Stomach smooth muscle (tissue), 2 donors: ENCODE data around the gene VAV2.

ENCODE experiments used
- H3K27ac ChIP-seq: one replicate; pipeline ENCODE4 v1.7.0; 2013; ENCODE audit warnings: mild to moderate bottlenecking, low read length, inconsistent platforms
- H3K27me3 ChIP-seq, 2 donors: one replicate each; pipeline ENCODE4 v1.7.0; 2013; ENCODE audit warnings: low read length in 2 of 2; ENCODE audit not compliant: insufficient read depth in 2 of 2, control insufficient read depth in 1 of 2
- H3K36me3 ChIP-seq, 2 donors: one replicate each; pipeline ENCODE4 v1.7.0; 2013; ENCODE audit warnings: low read length in 2 of 2; ENCODE audit not compliant: control insufficient read depth in 2 of 2, insufficient read depth in 2 of 2
- H3K4me1 ChIP-seq: one replicate; pipeline ENCODE4 v1.7.0; 2013; ENCODE audit warnings: low read length; ENCODE audit not compliant: control insufficient read depth, insufficient read depth
- H3K4me3 ChIP-seq, 2 donors: one replicate each; pipeline ENCODE4 v1.7.0; 2013; ENCODE audit warnings: low read length in 2 of 2
- H3K9ac ChIP-seq, 2 donors: one replicate each; pipeline ENCODE4 v1.7.0; 2013; ENCODE audit warnings: low read length in 2 of 2, mild to moderate bottlenecking in 1 of 2
- H3K9me3 ChIP-seq, 2 donors: one replicate each; pipeline ENCODE4 v1.7.0; 2013; ENCODE audit warnings: low read length in 2 of 2; ENCODE audit not compliant: control insufficient read depth in 2 of 2
- donor health status: healthy.
- donor health status: Pancreatic carcinoma.

VAV2 gene

DNA sequence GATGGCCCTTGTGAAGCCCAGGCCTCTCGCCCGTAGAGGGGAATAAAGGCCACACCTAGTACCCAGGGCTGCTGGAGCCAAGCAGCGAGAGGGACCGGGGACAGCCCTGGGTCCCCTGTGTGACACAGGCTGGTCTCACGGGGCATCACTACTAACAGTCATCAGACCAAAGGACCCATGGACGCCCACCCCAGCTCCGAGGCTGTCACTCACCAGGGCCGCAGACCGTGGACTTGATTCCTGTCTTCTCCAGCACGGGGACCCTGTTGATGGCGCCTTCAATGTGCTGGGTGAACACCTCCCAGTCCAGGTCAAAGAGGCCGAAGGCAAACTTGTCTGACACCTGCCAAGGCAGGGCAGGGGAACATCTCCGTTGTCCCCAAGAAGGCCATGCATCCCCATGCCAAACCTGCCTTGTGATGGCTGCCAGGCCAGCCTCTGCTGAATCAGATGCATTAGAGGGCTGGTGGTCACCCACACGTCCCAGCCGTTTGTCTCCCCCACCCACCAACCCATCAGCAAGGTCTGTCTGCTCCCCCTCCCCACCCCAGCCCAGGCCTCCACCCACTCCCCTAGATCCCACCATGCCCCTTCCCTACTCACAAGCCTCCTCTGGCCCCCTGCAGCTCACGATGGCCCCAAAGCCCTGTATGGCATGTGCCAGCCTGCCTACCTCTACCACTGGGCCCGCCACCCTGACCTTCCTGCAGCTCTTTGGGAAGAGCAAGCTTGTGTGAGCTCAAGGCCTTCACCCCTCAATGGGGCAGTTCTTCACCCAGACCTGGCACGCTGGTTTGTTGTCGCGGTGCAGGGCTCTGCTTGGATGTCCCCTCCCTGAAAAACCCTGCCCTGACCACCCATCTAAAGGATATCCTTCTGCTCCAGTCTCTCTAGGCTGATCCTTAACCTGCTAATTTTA, 274.8 kb downstream of the VAV2 start:
- Histone ChIP-seq H3K9me3 (no peaks in the 10 kb centered on the region), H3K27ac (no peak overlapping the region), H3K4me1 (no peaks in the 10 kb centered on the region), H3K36me3 (no peaks in the 10 kb centered on the region), H3K9ac (no peak overlapping the region), H3K27me3 (peaks cover 0 to 6% of the 10 kb centered on the region in 2 donors), H3K4me3 (no peak overlapping the region)

DNA sequence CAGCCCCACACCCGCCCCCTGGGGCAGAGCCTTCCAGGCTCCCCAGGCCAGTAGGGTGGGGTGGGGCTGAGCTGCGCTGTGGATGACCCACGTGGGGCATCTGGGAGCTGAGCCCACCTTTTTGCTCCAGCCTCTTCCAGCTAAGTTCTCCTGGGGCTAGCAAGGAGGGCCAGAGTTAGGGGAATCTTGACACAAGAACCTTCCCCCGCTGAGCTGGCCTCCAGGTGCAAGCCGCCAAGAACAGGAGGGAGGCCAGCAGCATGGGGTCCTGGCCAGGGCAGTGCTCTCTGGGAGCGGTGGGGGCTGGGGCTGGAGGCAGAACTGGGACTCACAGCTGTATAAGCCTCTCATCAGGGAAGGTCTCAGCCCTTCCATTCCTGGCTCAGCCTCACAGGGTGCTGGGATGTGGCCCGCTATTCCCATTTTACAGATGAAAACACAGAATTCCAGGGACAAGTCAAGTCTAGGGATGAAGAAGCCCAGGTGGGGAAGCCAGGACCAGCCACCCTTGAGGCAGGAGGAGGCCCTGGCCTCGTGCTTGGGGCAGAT, 275.5 kb downstream of the VAV2 start:
- Histone ChIP-seq H3K4me3 (no peak overlapping the region), H3K9ac (no peak overlapping the region), H3K9me3 (no peaks in the 10 kb centered on the region), H3K27ac (no peak overlapping the region), H3K36me3 (no peaks in the 10 kb centered on the region), H3K27me3 (peaks cover 0 to 6% of the 10 kb centered on the region in 2 donors), H3K4me1 (no peaks in the 10 kb centered on the region)

DNA sequence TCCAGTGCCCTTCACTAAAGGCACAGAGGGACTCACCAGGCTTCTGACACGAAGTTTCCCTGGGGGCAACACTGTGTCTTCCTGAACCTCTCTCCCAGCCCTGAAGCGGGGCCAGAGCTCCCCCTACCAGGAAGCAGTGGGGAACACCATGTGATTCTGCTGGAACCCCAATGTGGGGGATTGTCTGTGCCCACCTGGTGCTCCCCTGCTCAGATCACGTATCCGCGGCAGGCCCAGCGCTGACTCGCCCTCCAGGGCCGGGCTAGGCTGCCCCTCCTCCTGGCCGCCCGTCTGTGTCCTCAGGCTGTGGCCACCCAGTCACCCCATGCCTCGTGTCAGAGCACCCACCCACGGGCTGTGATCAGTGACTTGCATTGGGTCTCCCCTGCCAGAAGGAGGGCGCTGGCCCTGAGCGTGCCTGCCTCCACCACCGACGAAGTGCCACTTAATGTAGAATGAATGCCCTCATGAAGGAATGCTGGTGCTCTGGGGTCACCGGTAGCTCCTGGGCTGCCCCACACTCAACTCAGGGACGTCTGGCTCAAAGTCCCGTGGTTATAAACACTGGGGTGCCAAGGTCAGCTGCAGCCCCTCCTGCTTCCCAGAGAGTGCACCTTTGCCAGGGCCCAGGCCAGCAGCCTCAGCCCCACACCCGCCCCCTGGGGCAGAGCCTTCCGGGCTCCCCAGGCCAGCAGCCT, 276.1 kb downstream of the VAV2 start:
- H3K27ac ChIP-seq, result no peak overlapping the region
- H3K4me1 ChIP-seq, result no peaks in the 10 kb centered on the region
- H3K36me3 ChIP-seq, result no peaks in the 10 kb centered on the region

DNA sequence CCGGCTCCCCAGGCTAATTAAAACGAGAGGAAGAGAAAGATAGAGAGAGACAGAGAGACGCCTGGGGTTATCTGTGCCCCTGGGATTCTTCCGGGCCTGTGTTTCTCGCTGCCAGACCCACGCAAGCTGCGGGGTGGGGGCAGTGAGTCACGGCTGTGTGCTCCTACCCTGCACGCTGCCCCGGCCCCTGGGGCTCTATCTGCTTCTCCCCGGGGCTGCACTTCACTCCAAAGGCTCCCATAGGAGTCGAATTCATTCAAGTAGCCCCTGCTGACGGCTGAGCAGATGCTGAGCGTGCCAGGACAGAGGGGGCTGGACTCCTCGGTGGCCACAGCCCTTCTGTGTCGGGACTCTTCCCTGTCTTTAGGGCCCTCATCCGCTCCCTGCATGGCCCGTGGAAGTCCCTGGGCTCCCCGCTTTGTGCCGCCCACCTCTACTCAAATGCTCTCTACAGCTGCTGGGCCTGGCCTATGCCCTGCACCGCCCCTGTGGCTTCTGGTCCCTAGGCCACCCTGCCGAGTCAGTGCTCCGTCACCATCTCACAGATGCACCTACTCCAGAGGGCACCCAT, 276.7 kb downstream of the VAV2 start:
- Histone ChIP-seq H3K27ac (no peak overlapping the region), H3K9ac (no peak overlapping the region), H3K4me1 (no peaks in the 10 kb centered on the region), H3K36me3 (no peaks in the 10 kb centered on the region), H3K4me3 (no peak overlapping the region), H3K9me3 (no peaks in the 10 kb centered on the region), H3K27me3 (peaks cover 0 to 4% of the 10 kb centered on the region in 2 donors)

More for the DNA sequence above, 276.1 kb downstream of the VAV2 start:
- no peak overlapping the region for H3K9ac ChIP-seq
- H3K27me3 ChIP-seq, result peaks cover 0 to 4% of the 10 kb centered on the region in 2 donors
- no peaks in the 10 kb centered on the region for H3K9me3 ChIP-seq
- H3K4me3 ChIP-seq, result no peak overlapping the region

DNA sequence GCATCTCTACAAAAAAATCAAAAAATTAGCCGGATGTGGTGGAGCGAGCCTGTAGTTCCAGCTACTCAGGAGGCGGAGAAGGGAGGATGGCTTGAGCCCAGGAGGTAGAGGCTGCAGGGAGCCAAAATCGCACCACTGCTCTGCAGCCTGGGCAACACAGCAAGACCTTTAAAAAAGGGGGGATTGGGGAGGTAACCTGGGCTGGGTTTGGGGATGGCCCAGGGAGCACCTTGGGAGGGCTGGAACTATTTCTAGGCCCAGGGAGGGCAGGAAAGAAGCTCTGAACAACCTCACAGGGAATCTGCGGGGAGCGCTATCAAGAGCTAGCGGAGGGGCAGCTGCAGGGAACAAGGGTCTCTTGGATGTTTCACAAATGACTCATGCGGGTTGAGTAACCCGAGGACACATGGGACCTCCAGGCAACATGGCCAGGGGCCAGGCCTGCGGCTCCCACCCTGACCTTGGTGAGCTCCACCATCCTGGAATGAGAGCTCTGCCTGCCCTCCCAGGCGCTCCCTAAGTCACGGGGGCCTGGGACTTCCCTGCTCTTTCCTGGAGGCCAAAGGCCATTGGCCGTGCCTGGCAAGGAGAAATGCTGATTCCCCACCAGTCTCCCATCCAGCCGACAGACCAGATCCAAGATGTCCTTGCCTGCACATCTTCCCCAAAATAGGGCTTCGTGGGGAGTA, 277.4 kb downstream of the VAV2 start:
- Histone ChIP-seq H3K9me3 (no peaks in the 10 kb centered on the region), H3K4me3 (no peak overlapping the region), H3K9ac (no peak overlapping the region), H3K27ac (no peak overlapping the region), H3K4me1 (no peaks in the 10 kb centered on the region), H3K27me3 (peaks cover 0 to 4% of the 10 kb centered on the region in 2 donors), H3K36me3 (no peaks in the 10 kb centered on the region)

DNA sequence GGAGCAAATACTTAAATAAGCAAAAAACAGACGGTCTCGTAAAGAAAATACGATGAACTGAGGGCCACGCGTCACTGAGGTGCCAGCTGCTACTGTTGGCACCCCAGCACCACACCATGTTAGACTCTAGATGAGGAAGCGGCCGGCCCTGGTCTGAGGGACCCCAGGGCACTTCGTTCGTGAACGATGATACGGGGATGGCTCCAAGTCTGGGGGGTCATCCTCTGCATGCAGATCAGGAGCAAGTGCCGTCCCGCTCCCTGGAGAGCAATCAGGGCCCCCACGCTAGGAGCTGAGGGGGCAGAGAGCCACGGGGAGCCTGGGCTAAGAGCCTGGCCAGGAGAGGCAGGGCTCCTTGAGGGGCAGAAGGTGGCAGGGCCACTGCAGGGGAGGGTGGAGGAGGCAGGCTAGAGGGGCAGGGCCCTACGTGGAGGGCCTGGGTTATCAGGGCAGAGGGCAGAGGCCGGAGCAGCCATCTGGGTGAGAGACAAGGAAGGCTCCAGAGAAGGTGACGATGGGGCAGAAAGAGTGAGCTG, 278.1 kb downstream of the VAV2 start:
- Histone ChIP-seq H3K9ac (no peak overlapping the region), H3K4me3 (no peak overlapping the region), H3K4me1 (no peaks in the 10 kb centered on the region), H3K27me3 (peaks cover 0 to 4% of the 10 kb centered on the region in 2 donors), H3K36me3 (no peaks in the 10 kb centered on the region), H3K27ac (no peak overlapping the region), H3K9me3 (no peaks in the 10 kb centered on the region)

DNA sequence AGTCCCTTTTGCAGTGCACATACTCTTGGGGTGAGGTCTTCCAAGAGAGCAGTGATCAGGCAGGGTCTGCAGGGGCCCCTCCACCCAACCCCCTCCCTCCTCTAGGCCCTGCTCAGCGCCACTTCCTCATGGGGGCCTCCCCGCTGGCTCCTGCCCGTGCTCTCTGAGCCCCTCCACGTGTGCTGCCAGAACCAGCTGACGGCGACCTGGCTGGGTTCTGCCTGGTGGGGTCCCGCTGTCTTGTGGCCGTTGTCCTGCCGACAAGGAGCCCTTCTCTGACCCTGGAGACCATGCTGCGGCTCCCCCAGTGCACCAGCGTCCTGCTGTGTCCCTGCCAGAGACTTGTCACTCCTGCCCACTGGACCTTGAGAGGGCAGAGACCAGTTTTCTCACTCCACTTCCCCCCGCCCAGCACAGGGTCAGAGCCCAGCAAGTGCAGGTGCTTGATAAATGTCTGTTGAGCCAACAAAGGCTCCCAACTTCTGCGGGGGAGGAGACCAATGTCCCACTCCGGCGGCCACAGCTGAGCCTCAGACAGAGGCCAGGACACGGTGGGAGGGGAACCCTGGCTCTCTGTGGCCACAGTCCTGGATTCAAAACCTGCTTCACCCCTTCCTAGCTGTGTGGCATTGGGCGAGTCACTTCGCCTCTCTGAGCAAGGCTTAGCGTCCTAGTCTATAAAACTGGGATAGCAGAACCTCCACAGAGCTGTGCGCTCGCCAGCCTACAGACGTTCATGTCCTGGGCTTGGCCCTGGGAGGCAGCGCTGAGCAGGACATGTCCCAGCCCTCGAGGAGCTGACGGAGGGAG, 278.8 kb downstream of the VAV2 start:
- Histone ChIP-seq H3K4me3 (no peak overlapping the region), H3K9me3 (no peaks in the 10 kb centered on the region), H3K27me3 (peaks cover 0 to 4% of the 10 kb centered on the region in 2 donors), H3K27ac (no peak overlapping the region), H3K4me1 (no peaks in the 10 kb centered on the region), H3K9ac (no peak overlapping the region), H3K36me3 (no peaks in the 10 kb centered on the region)

DNA sequence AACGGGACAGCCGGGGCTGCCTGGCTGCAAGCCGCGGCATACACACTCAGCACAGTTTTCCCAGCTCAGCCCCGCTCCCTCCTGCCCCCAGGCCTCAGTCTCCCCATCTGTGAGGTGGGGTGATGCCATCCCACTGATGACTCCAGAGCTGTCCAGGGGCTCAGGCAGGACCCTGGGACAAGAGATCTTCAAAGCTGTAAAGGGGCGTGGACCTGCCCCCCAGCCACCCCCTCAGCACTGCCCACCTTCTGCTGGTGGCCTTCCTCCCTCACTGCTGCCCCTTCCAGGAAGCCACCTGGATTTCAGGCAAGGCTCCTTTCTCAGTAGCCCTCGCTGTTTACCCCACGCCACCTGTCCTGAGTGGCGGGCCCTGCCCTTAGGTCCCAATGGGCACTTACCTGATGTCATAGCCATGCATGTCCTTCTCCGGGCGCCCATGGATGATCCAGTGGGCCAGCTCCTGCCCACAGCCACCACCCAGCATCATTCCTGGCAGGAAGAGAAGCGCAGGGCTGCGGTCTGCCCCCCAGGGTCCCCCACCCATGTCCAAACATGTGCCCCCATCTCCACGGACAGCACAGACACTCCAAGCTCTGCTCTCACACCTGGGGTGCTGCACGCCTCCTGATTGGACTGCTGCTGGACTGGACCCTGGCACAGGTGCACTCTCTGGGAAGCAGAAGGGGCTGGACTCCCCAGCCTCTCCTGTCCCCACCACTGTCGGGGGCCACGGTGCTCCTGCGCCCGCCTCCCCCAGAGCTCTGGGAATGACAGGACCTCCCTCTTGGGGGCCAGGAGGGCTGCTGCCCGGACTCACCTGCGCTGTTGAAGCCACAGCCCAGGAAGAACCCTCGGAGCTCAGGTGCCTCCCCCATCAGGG, 279.7 kb downstream of the VAV2 start:
- Histone ChIP-seq H3K27me3 (peaks cover 0 to 2% of the 10 kb centered on the region in 2 donors), H3K27ac (no peak overlapping the region), H3K9me3 (no peaks in the 10 kb centered on the region), H3K4me1 (peaks cover under 1% of the 10 kb centered on the region), H3K4me3 (no peak overlapping the region), H3K36me3 (no peaks in the 10 kb centered on the region), H3K9ac (no peak overlapping the region)
